Smooth muscle cell (in vitro differentiated cells): Measurements from ENCODE around the gene ZNF688. TPM values are rescaled to one million over a fixed set of nuclear protein-coding genes. Genes with fewer than 3 reads are reported as not detected.
"Not testable (repeated sequence)": the region's sequence is repeated elsewhere in the genome, so short reads cannot be mapped to it uniquely, and the experiment has no call there.

Experiments
- DNase-seq: peaks from one replicate; lab custom pipeline; 2025; ENCODE audit not compliant: unreplicated experiment; lab: John Stamatoyannopoulos, UW
- H2AFZ ChIP-seq: fragments of 200-600 bp; sonication (generic); 2 replicates; pipeline ENCODE4 v1.6.0; 2016; ENCODE audit warnings: antibody characterized with exemption, low read depth, mild to moderate bottlenecking
- H3F3A ChIP-seq: fragments of 200-600 bp; sonication (generic); 2 replicates; pipeline ENCODE4 v1.6.0; 2017; ENCODE audit warnings: antibody characterized with exemption, low read depth
- H3K27ac ChIP-seq: fragments of 200-600 bp; sonication (generic); 2 replicates; pipeline ENCODE4 v1.5.1; 2016; ENCODE audit warnings: low read depth, mild to moderate bottlenecking
- H3K27me3 ChIP-seq: fragments of 200-600 bp; sonication (generic); 2 replicates; pipeline ENCODE4 v1.6.1; 2016; ENCODE audit warnings: low read depth, mild to moderate bottlenecking
- H3K36me3 ChIP-seq: fragments of 200-600 bp; sonication (generic); 2 replicates; pipeline ENCODE4 v1.5.1; 2016; ENCODE audit warnings: low read depth
- H3K4me1 ChIP-seq: fragments of 200-600 bp; sonication (generic); 2 replicates; pipeline ENCODE4 v1.5.1; 2016; ENCODE audit warnings: low read depth
- H3K4me2 ChIP-seq: fragments of 200-600 bp; sonication (generic); 2 replicates; pipeline ENCODE4 v1.6.0; 2016; ENCODE audit warnings: mild to moderate bottlenecking
- H3K4me3 ChIP-seq: fragments of 200-600 bp; sonication (generic); 2 replicates; pipeline ENCODE4 v1.5.1; 2016; ENCODE audit warnings: mild to moderate bottlenecking
- H3K79me2 ChIP-seq: fragments of 200-600 bp; sonication (generic); 2 replicates; pipeline ENCODE4 v1.6.0; 2016; ENCODE audit warnings: low read depth, mild to moderate bottlenecking
- H3K9ac ChIP-seq: fragments of 200-600 bp; sonication (generic); 2 replicates; pipeline ENCODE4 v1.6.0; 2016; ENCODE audit warnings: low read depth
- H3K9me3 ChIP-seq: fragments of 200-600 bp; sonication (generic); replicated peaks from 2 replicates; pipeline ENCODE4 v1.5.1; 2016; ENCODE audit warnings: low read depth
- H4K20me1 ChIP-seq: fragments of 200-600 bp; sonication (generic); 2 replicates; pipeline ENCODE4 v1.6.0; 2016; ENCODE audit warnings: low read depth
- WGBS: methylation state at CpG from one replicate; pipeline ENCODE4 v1.1.7; 2016; ENCODE audit warnings: low lambda C conversion rate; 5-methylcytosine and 5-hydroxymethylcytosine counted together
- polyA plus RNA-seq: library from polyadenylated mRNA; unstranded; fragments of >200 nt; fragmentation: Nextera tagmentation; extraction: Ambion mirVana; gene quantifications from 2 replicates; pipeline ENCODE4 v1.2.1, GENCODE V29; 2016
- total RNA-seq: library from RNA; depleted of rRNA; stranded (reverse); fragments of >200 nt; gene quantifications from 2 replicates; pipeline ENCODE4 v1.2.3, GENCODE V29; 2014
- TF ChIP-seq, protein P1 (sequence below): fragments of 200-600 bp; sonication (generic); IDR thresholded peaks from 2 replicates; pipeline ENCODE4 v1.5.1; 2017; ENCODE audit warnings: borderline replicate concordance, mild to moderate bottlenecking, antibody characterized with exemption; ENCODE audit not compliant: insufficient read depth, poor library complexity, severe bottlenecking

The ZNF688 gene
- total and polyA plus RNA-seq, 2 experiments from 2014 or later = 6.2 to 16.8 TPM

DNA sequence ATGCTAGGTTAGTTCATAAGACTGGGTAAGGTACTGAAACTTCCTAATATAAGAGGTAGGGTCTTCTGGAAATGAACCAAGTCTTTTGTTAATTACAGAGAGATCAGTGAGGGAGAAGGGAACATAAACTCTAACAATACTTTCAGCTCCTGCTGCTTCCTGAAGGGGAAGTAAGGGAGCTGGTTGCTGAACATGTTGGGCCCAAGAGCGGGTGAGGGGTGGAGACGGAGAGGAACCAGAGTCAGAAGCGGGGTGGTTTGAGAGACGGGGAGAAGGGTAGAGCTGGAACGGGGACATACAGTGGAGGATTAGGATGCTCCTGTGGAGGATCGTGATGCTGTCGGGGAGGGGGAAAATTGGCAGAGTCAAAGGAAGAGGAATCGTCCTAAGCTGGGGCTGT, 25.4 kb downstream of the ZNF688 start:
- H3K9me3 ChIP-seq = no peaks in the 10 kb centered on the region
- no peaks in the 10 kb centered on the region for H3K36me3 ChIP-seq
- H3K4me3 ChIP-seq = no peak overlapping the region
- H4K20me1 ChIP-seq = no peaks in the 10 kb centered on the region
- H2AFZ ChIP-seq = no peak overlapping the region
- no peaks in the 10 kb centered on the region for H3K79me2 ChIP-seq
- no peak overlapping the region for H3K9ac ChIP-seq
- DNase-seq = no peak
- no peak overlapping the region for H3K4me2 ChIP-seq
- 87% methylated on average over 8 of the region's 8 CpGs for WGBS
- peaks cover 9% of the 10 kb centered on the region for H3F3A ChIP-seq
- TF ChIP-seq, protein P1, sequence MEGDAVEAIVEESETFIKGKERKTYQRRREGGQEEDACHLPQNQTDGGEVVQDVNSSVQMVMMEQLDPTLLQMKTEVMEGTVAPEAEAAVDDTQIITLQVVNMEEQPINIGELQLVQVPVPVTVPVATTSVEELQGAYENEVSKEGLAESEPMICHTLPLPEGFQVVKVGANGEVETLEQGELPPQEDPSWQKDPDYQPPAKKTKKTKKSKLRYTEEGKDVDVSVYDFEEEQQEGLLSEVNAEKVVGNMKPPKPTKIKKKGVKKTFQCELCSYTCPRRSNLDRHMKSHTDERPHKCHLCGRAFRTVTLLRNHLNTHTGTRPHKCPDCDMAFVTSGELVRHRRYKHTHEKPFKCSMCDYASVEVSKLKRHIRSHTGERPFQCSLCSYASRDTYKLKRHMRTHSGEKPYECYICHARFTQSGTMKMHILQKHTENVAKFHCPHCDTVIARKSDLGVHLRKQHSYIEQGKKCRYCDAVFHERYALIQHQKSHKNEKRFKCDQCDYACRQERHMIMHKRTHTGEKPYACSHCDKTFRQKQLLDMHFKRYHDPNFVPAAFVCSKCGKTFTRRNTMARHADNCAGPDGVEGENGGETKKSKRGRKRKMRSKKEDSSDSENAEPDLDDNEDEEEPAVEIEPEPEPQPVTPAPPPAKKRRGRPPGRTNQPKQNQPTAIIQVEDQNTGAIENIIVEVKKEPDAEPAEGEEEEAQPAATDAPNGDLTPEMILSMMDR = no peak
- no peak overlapping the region for H3K27ac ChIP-seq
- no peaks in the 10 kb centered on the region for H3K27me3 ChIP-seq
- H3K4me1 ChIP-seq = peaks cover 25% of the 10 kb centered on the region

DNA sequence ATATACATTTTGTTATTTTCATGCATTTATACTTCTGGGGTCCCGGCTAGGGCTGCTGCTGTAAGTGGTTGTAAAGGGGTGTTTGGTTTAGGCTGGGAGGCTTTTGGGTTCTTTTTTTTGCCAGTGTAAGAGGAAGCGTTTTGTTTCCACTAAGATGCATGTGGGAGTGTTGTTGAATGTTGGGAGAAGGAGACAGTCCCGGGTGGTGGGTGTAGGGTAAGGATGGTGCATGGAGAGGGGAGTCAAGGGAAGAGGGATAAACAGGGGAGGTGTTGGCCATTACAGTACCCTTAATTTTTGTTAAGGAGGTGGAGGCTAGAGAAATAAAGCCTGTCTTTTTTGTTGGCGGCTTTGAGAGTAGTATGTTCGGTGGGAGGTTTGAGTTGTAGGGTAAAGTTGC, 28.4 kb downstream of the ZNF688 start:
- Histone ChIP-seq H3K79me2 (no peaks in the 10 kb centered on the region), H3K9ac (no peak overlapping the region), H3K4me3 (no peak overlapping the region), H3K9me3 (no peaks in the 10 kb centered on the region), H4K20me1 (no peaks in the 10 kb centered on the region), H2AFZ (no peak overlapping the region), H3K27me3 (no peaks in the 10 kb centered on the region), H3K4me2 (no peak overlapping the region), H3F3A (peaks cover 6% of the 10 kb centered on the region), H3K4me1 (peaks cover 25% of the 10 kb centered on the region), H3K27ac (no peak overlapping the region), H3K36me3 (no peaks in the 10 kb centered on the region)
- TF ChIP-seq, protein P1 = no peak
- DNase-seq = no peak
- WGBS = 74% methylated on average over 5 of the region's 5 CpGs

DNA sequence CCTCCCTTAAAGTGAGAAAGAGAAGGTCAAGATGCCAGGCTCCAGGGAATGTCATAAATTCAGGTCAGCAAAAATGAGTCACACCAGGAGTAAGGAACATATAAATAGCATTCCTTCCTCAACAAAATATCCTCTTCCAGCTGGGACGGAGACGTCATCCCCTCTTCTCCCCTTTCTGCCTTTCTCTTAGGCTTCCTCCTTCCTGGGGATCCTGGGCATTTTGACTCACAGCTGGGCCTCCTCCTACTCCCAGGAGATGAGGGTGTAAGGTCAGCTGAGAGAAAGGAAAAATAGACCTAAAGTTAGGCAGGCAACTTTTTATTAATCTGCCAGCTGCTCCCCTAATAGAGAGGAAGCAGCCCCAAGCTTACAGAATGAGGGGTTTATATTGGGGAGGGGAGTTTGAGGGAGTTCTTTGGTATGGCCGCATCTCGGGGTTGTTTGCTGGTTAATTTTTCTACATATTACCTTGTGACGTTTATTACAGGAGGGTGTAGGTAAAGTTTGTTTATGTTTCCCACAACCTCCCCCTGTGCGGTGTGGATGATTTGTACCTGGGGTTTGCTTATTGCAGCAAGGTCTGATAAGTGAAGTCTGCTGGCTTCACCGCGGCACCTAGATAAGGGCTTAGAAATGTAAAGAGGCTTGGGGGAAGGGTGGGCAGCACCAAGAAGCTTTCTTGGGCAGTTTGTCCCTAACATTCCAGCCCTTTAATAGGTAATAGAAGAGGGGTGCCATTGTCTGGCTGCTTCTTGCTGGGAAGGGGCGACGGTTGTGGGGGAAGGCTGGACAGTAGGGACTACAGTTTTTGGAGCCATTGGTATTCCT, 29.8 kb downstream of the ZNF688 start:
- DNase-seq = no peak
- Histone ChIP-seq H3K36me3 (no peaks in the 10 kb centered on the region), H3K4me2 (peak overlapping the region; percentile 63), H3F3A (peaks cover 6% of the 10 kb centered on the region), H3K79me2 (no peaks in the 10 kb centered on the region), H4K20me1 (no peaks in the 10 kb centered on the region), H3K27ac (peak overlapping the region; percentile 68), H2AFZ (peak overlapping the region; percentile 61), H3K4me1 (peaks cover 25% of the 10 kb centered on the region), H3K9me3 (no peaks in the 10 kb centered on the region), H3K9ac (peak overlapping the region; percentile 26), H3K27me3 (no peaks in the 10 kb centered on the region), H3K4me3 (peak overlapping the region; percentile 34)
- WGBS = 31% methylated on average over 10 of the region's 10 CpGs
- TF ChIP-seq, protein P1 = no peak

DNA sequence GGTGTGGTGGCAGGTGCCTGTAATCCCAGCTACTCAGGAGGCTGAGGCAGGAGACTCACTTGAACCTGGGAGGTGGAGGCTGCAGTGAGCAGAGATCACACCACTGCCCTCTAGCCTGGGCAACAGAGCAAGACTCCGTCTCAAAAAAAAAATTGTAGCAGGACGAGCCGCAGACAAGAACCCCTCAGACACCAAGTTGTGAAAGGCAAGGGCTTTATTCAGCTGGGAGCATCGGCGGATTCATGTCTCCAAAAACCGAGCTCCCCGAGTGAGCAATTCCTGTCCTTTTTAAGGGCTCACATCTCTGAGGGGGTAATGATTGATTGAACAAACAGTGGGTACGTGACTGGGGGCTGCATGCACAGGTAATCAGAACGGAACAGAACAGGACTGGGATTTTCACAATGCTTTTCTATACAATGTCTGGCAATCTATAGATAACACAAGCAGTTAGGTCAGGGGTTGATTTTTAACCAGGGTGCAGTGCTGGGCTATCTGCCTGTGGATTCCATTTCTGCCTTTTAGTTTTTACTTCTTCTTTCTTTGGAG, 30.5 kb downstream of the ZNF688 start:
- 83% methylated on average over 9 of the region's 9 CpGs for WGBS
- H3K27me3 ChIP-seq, H3K79me2 ChIP-seq, H3F3A ChIP-seq, H4K20me1 ChIP-seq, H3K9me3 ChIP-seq, H3K9ac ChIP-seq, DNase-seq, H2AFZ ChIP-seq, H3K36me3 ChIP-seq: not testable (repeated sequence)
- Histone ChIP-seq H3K4me2 (peak overlapping the region; percentile 63), H3K4me3 (peak overlapping the region; percentile 34), H3K27ac (peak overlapping the region; percentile 68), H3K4me1 (peaks cover 30% of the 10 kb centered on the region)

DNA sequence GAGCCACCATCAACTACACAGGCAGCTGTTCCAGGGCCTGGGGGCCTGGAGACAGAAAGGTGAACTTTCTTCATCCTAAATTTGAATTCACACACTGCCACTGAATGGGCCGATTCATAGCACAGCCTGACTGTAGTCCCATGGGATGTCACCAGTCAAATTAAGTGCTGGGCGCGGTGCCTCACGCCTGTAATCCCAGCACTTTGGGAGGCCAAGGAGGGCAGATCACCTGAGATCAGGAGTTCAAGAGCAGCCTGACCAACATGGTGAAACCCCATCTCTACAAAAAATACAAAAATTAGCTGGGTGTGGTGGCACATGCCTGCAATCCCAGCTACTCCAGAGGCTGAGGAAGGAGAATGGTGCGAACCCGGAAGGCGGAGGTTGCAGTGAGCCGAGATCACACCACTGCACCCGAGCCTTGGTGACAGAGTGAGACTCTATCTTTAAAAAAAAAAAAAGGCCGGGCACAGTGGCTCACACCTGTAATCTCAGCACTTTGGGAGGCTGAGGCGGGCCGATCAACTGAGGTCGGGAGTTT, 31.5 kb downstream of the ZNF688 start:
- not testable (repeated sequence) for H2AFZ ChIP-seq, H4K20me1 ChIP-seq, H3K4me2 ChIP-seq, H3K4me3 ChIP-seq, H3K79me2 ChIP-seq, H3F3A ChIP-seq, H3K9me3 ChIP-seq, H3K36me3 ChIP-seq, DNase-seq, H3K27me3 ChIP-seq, H3K9ac ChIP-seq, H3K27ac ChIP-seq
- 92% methylated on average over 13 of the region's 13 CpGs for WGBS
- peaks cover 38% of the 10 kb centered on the region for H3K4me1 ChIP-seq
